BJ (cell line): ENCODE results near the gene GPRIN1. TPM values are rescaled to one million over a fixed set of nuclear protein-coding genes. Genes with fewer than 3 reads are reported as not detected.
"Not testable (repeated sequence)": the region's sequence is repeated elsewhere in the genome, so short reads cannot be mapped to it uniquely, and the experiment has no call there.

ENCODE experiments used
- CTCF ChIA-PET: fragments of 350-600 bp; formaldehyde crosslinking; extraction: SDS; loops from one replicate; lab custom pipeline; 2021; ENCODE audit warnings: antibody characterized with exemption, inconsistent platforms; lab: Yijun Ruan, JAX
- POLR2A ChIA-PET: fragments of 300-600 bp; sonication (Branson Sonifier 250); formaldehyde crosslinking; extraction: SDS; loops from one replicate; lab custom pipeline; 2021; ENCODE audit warnings: antibody characterized with exemption; lab: Charles Lee
- DNase-seq: peaks from one replicate; pipeline ENCODE4 v3.0.0-alpha.2; 2011; ENCODE audit warnings: low read depth
- H3K27me3 ChIP-seq: 2 replicates; pipeline ENCODE4 v1.6.0; 2011; ENCODE audit warnings: low read length; ENCODE audit not compliant: control insufficient read depth, insufficient read depth
- H3K36me3 ChIP-seq: 2 replicates; pipeline ENCODE4 v1.5.1; 2011; ENCODE audit warnings: low read length; ENCODE audit not compliant: control insufficient read depth, insufficient read depth
- H3K4me3 ChIP-seq: 2 replicates; pipeline ENCODE4 v1.5.1; 2011; ENCODE audit warnings: low read depth, mild to moderate bottlenecking, control low read depth, low read length
- polyA plus RNA-seq: library from polyadenylated mRNA; depleted of rRNA; stranded (reverse); fragments of >200 nt; gene quantifications from 2 replicates; pipeline ENCODE4 v1.2.3, GENCODE V29; 2011
- TF ChIP-seq, protein P1 (sequence below): IDR thresholded peaks from 2 replicates; pipeline ENCODE4 v1.5.1; 2011; ENCODE audit warnings: low read depth, mild to moderate bottlenecking, control low read depth, inconsistent platforms, low read length, moderate library complexity; ENCODE audit not compliant: insufficient read depth

Gene GPRIN1
- polyA plus RNA-seq, 1 experiment, result 2.4 TPM

DNA sequence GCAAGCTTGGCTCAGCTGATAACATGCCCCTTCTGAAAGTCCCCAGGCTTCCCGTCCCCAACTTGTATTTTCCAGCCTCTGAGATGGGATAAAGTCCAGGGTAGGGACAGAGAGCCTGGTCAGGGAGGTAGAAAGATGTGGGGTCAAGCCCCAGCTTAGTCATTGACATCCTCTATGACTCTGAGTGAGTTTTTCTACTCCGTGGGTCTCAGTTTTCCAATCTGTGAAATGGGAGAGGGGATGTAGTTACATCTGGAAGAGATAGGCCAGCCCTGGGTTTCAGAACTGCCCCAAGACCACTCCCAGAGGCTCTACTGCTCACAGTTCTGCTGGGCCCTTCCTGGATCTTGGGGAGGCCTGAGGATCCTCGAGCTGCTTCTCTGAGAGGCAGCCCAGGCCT, 3.1 kb downstream of the GPRIN1 start:
- TF ChIP-seq, protein P1, sequence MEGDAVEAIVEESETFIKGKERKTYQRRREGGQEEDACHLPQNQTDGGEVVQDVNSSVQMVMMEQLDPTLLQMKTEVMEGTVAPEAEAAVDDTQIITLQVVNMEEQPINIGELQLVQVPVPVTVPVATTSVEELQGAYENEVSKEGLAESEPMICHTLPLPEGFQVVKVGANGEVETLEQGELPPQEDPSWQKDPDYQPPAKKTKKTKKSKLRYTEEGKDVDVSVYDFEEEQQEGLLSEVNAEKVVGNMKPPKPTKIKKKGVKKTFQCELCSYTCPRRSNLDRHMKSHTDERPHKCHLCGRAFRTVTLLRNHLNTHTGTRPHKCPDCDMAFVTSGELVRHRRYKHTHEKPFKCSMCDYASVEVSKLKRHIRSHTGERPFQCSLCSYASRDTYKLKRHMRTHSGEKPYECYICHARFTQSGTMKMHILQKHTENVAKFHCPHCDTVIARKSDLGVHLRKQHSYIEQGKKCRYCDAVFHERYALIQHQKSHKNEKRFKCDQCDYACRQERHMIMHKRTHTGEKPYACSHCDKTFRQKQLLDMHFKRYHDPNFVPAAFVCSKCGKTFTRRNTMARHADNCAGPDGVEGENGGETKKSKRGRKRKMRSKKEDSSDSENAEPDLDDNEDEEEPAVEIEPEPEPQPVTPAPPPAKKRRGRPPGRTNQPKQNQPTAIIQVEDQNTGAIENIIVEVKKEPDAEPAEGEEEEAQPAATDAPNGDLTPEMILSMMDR, result no peak
- ChIA-PET POLR2A (no interaction called here), CTCF (interaction anchor here (0.6 kb wide), 1 partner anchor 35 kb away, joined by 3 read pairs; no protein-coding TSS in a partner anchor)
- DNase-seq, result no peak
- H3K4me3 ChIP-seq, result no peak overlapping the region
- H3K36me3 ChIP-seq, result no peaks in the 10 kb centered on the region
- no peaks in the 10 kb centered on the region for H3K27me3 ChIP-seq

DNA sequence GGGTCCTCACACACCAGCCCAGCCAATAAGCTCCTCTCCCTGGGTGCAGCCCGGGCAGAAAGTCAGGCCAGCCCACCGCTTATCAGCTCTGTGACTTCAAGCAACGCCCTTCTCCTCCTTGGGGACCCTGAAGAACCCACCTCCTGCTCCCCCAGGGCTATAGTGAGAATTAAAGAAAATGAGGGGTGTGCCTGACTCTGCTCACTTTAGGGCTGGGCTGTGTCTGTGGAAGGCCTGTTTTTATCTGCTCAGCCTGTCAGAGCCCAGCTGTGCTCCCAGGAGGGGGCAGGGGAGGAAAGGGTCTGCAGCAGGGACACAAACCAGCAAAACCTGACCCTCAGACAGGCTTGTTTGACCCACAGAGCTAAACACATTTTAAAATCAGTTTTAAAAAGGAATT, 3.9 kb downstream of the GPRIN1 start:
- CTCF ChIA-PET, result interaction anchor here (0.6 kb wide), 1 partner anchor 34 kb away, joined by 3 read pairs; no protein-coding TSS in a partner anchor
- POLR2A ChIA-PET, result no interaction called here
- no peaks in the 10 kb centered on the region for H3K36me3 ChIP-seq
- H3K27me3 ChIP-seq, result no peaks in the 10 kb centered on the region
- no peak overlapping the region for H3K4me3 ChIP-seq
- no peak for DNase-seq
- TF ChIP-seq, protein P1, result no peak

DNA sequence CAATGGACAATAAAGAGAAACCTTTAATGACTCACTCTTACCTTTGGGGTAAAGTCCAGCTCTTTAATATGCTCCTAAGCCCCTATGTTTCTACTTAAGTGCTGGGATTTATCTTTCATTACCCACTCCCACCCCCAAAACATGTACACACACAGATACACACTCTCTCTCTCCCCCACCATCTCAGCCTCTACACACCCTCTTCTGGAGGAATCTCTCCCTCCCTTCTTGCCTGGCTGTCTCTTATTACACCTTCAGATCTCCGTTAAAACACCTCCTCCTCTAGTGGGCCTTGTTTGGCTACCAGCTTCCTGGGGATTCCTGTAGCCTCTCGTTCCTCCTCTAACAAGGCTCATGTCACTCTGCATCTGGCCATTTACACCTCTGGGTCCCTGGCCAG, 6.9 kb downstream of the GPRIN1 start:
- TF ChIP-seq, protein P1, result no peak
- H3K4me3 ChIP-seq, result no peak overlapping the region
- ChIA-PET CTCF (interaction anchor here (0.7 to 1.3 kb wide), 2 partner anchors 30 to 54 kb away, joined by 3 read pairs; no protein-coding TSS in a partner anchor), POLR2A (no interaction called here)
- DNase-seq, result no peak
- no peaks in the 10 kb centered on the region for H3K36me3 ChIP-seq
- H3K27me3 ChIP-seq, result no peaks in the 10 kb centered on the region

DNA sequence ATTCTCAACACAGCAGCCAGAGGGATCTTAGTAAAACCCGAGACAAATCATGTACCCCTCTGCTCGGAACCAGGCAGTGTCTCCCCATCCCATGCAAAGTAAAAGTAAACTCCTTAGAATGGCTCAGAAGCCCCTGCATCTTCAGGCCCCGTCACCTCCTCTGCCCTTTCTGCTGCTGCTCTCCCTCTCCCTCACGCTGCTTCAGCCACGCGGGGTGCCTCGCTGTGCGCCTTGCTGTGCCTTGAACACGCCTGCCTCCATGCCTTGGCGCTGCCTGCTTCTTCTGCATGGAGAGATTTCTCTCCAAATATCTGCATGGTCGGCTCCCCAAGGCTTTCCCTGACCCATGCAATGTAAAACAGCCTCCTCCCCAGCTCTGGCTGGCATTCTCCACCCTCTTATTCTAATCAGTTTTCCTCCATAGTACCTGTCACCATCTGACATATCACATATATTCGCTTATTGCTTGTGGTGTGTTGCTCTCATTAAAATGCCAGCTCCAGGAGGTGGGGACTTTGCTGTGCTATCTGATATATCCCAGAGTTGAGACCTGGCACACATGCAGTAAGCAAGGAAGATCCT, 8.0 kb downstream of the GPRIN1 start:
- ChIA-PET CTCF (interaction anchor here (0.9 to 1.3 kb wide), 3 partner anchors 32 to 154 kb away, joined by 3 to 4 read pairs (median 3); no protein-coding TSS in a partner anchor), POLR2A (no interaction called here)
- Histone ChIP-seq H3K27me3 (no peaks in the 10 kb centered on the region), H3K36me3 (no peaks in the 10 kb centered on the region), H3K4me3 (no peak overlapping the region)
- no peak for DNase-seq
- TF ChIP-seq, protein P1, result no peak

DNA sequence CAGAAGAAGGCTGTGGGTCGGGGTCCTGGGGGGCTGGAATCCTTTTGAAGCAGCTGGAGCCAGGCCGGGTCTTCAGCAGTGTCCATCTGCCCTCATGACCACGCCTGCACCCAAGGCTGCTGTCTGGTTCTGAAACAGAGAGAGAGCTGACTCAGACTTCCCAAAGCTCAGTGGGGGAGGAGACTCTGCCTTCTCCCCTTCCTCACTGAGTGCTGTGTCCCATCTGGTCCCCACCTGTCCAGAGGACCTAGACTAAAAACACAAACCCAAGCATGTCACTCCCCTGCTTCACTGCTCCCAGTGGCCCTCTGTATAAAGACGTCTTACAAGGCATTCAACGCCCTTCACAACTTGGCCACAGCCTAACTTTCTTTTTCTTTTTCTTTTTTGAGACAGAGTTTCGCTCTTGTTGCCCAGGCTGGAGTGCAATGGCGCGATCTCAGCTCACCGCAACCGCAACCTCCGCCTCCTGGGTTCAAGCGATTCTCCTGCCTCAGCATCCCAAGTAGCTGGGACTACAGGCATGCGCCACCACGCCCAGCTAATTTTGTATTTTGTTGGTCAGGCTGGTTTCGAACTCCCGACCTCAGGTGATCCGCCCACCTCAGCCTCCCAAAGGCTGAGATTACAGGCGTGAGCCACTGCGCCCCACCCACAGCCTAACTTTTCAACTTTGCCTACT, 10.1 kb downstream of the GPRIN1 start:
- DNase-seq, H3K27me3 ChIP-seq, H3K36me3 ChIP-seq, POLR2A ChIA-PET, H3K4me3 ChIP-seq, CTCF ChIA-PET: not testable (repeated sequence)
